Esophagus muscularis mucosa (tissue), 3 donors: Measurements from ENCODE around the gene NT5DC3.

Source experiments
- POLR2A ChIP-seq: fragments of 450-650 bp; IDR thresholded peaks from one replicate; pipeline ENCODE4 v1.6.1; 2017; ENCODE audit warnings: antibody characterized with exemption, moderate library complexity, mild to moderate bottlenecking, low read depth
- POLR2AphosphoS5 ChIP-seq, 2 donors: sonication (generic); formaldehyde crosslinking; IDR thresholded peaks; one replicate each; pipeline ENCODE4 v1.6.1; 2017; ENCODE audit warnings: antibody characterized with exemption in 2 of 2
- TF ChIP-seq, protein P1 (sequence below), 3 experiments: fragments of 200-600 bp in 2 of 3; fragments of 450-650 bp in 1 of 3; sonication (generic) in 2 of 3; IDR thresholded peaks; one replicate each; pipeline ENCODE4 v1.5.1; 2017 to 2019; ENCODE audit warnings: antibody characterized with exemption in 3 of 3, mild to moderate bottlenecking in 2 of 3, moderate library complexity in 1 of 3

- TF ChIP-seq POLR2A (no peak), POLR2AphosphoS5 (IDR thresholded peaks at IDR 0.05) (peak; percentile 54 to 79)
- TF ChIP-seq, protein P1, sequence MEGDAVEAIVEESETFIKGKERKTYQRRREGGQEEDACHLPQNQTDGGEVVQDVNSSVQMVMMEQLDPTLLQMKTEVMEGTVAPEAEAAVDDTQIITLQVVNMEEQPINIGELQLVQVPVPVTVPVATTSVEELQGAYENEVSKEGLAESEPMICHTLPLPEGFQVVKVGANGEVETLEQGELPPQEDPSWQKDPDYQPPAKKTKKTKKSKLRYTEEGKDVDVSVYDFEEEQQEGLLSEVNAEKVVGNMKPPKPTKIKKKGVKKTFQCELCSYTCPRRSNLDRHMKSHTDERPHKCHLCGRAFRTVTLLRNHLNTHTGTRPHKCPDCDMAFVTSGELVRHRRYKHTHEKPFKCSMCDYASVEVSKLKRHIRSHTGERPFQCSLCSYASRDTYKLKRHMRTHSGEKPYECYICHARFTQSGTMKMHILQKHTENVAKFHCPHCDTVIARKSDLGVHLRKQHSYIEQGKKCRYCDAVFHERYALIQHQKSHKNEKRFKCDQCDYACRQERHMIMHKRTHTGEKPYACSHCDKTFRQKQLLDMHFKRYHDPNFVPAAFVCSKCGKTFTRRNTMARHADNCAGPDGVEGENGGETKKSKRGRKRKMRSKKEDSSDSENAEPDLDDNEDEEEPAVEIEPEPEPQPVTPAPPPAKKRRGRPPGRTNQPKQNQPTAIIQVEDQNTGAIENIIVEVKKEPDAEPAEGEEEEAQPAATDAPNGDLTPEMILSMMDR (IDR thresholded peaks at IDR 0.05): no peak
Measured at GRCh38 chr12:103839103-103839502, 1.9 kb downstream of the NT5DC3 start.
